Stimulated activated naive CD4-positive, alpha-beta T cell treated with Interleukin-2 at 50 U/mL for 16 hours (primary cell): Measurements from ENCODE around the gene REV1.

Experiments used
- DNase-seq: peaks from one replicate; lab custom pipeline; 2025; lab: John Stamatoyannopoulos, UW

Gene REV1

GRCh38 chr2:99448556-99448955 is 41.3 kb downstream of the REV1 start:
- no peak for DNase-seq

GRCh38 chr2:99445065-99445464 is 44.8 kb downstream of the REV1 start:
- no peak for DNase-seq

GRCh38 chr2:99444222-99444621 is 45.6 kb downstream of the REV1 start:
- no peak for DNase-seq

GRCh38 chr2:99442837-99443236 is 47.0 kb downstream of the REV1 start:
- DNase-seq, result no peak

- DNase-seq, result no peak
Measured at GRCh38 chr2:99439971-99440505, 49.8 kb downstream of the REV1 start.

- no peak for DNase-seq
Measured at GRCh38 chr2:99436874-99437273, 52.9 kb downstream of the REV1 start.

GRCh38 chr2:99433340-99433739 is 56.5 kb downstream of the REV1 start:
- no peak for DNase-seq

- DNase-seq, result no peak
Measured at GRCh38 chr2:99431587-99432275, 58.1 kb downstream of the REV1 start.

- no peak for DNase-seq
Measured at GRCh38 chr2:99430614-99431291, 59.1 kb downstream of the REV1 start.

GRCh38 chr2:99425022-99425421 is 64.8 kb downstream of the REV1 start:
- no peak for DNase-seq

- no peak for DNase-seq
Measured at GRCh38 chr2:99424371-99424770, 65.4 kb downstream of the REV1 start.

- DNase-seq, result no peak
Measured at GRCh38 chr2:99422599-99422998, 67.2 kb downstream of the REV1 start.

GRCh38 chr2:99421469-99421868 is 68.3 kb downstream of the REV1 start:
- no peak for DNase-seq

- no peak for DNase-seq
Measured at GRCh38 chr2:99420751-99421299, 69.0 kb downstream of the REV1 start.

- DNase-seq, result no peak
Measured at GRCh38 chr2:99420031-99420430, 69.8 kb downstream of the REV1 start.

GRCh38 chr2:99417396-99417795 is 72.4 kb downstream of the REV1 start:
- no peak for DNase-seq

- DNase-seq, result no peak
Measured at GRCh38 chr2:99414566-99414965, 75.3 kb downstream of the REV1 start.

GRCh38 chr2:99410276-99410675 is 79.5 kb downstream of the REV1 start:
- no peak for DNase-seq

- DNase-seq, result no peak
Measured at GRCh38 chr2:99406137-99406536, 83.7 kb downstream of the REV1 start.

GRCh38 chr2:99404797-99405669 is 84.8 kb downstream of the REV1 start:
- no peak for DNase-seq

GRCh38 chr2:99404039-99404796 is 85.6 kb downstream of the REV1 start:
- no peak for DNase-seq

GRCh38 chr2:99403524-99403923 is 86.3 kb downstream of the REV1 start:
- no peak for DNase-seq
